Liver (tissue), 9 donors: ENCODE results near the gene UBE2L5. TPM values are rescaled to one million over a fixed set of nuclear protein-coding genes. Genes with fewer than 3 reads are reported as not detected.

Experiments
- DNase-seq: peaks from one replicate; pipeline ENCODE4 v3.0.0-alpha.2; 2017; ENCODE audit warnings: low spot score
- H3K27ac ChIP-seq, 2 donors: one replicate each; pipeline ENCODE4 v1.7.0; 2013; ENCODE audit warnings: inconsistent platforms in 2 of 2, low read length in 2 of 2, control low read depth in 1 of 2, low read depth in 1 of 2, mild to moderate bottlenecking in 1 of 2
- H3K27me3 ChIP-seq, 4 donors: one replicate each; pipeline versions ENCODE4 v1.6.1 to v1.7.0; 2013; ENCODE audit warnings: low read length in 3 of 4, inconsistent platforms in 1 of 4, mild to moderate bottlenecking in 1 of 4, moderate library complexity in 1 of 4; ENCODE audit not compliant: control insufficient read depth in 4 of 4, insufficient read depth in 4 of 4
- H3K36me3 ChIP-seq, 4 donors: one replicate each; pipeline versions ENCODE4 v1.6.1 to v1.7.0; 2013; ENCODE audit warnings: low read length in 3 of 4, mild to moderate bottlenecking in 3 of 4, low read depth in 1 of 4, moderate library complexity in 1 of 4; ENCODE audit not compliant: control insufficient read depth in 4 of 4, insufficient read depth in 3 of 4
- H3K4me1 ChIP-seq, 4 donors: one replicate each; pipeline versions ENCODE4 v1.6.1 to v1.7.0; 2013; ENCODE audit warnings: low read length in 3 of 4, mild to moderate bottlenecking in 3 of 4, moderate library complexity in 1 of 4; ENCODE audit not compliant: control insufficient read depth in 4 of 4, insufficient read depth in 4 of 4
- H3K4me3 ChIP-seq, 3 donors: one replicate each; pipeline versions ENCODE4 v1.6.1 to v1.7.0; 2013; ENCODE audit warnings: low read length in 3 of 3, control low read depth in 1 of 3, low read depth in 1 of 3, mild to moderate bottlenecking in 1 of 3
- H3K9ac ChIP-seq, 2 donors: one replicate each; pipeline ENCODE4 v1.7.0; 2013; ENCODE audit warnings: low read length in 2 of 2, mild to moderate bottlenecking in 2 of 2, moderate library complexity in 2 of 2, control low read depth in 1 of 2, low read depth in 1 of 2
- H3K9me3 ChIP-seq, 4 donors: one replicate each; pipeline versions ENCODE4 v1.6.1 to v1.7.0; 2013; ENCODE audit warnings: low read length in 3 of 4; ENCODE audit not compliant: control insufficient read depth in 4 of 4
- ATF3 ChIP-seq: IDR thresholded peaks from 2 replicates; pipeline ENCODE4 v1.6.1; 2016; ENCODE audit warnings: antibody characterized with exemption
- CTCF ChIP-seq: fragments of 150-350 bp; IDR thresholded peaks from 2 replicates; pipeline ENCODE4 v1.5.1; 2017; ENCODE audit warnings: improper control_type of control experiment, low read depth, low read length; ENCODE audit not compliant: missing input control
- EGR1 ChIP-seq, 2 donors: IDR thresholded peaks; 2 replicates each; pipeline ENCODE4 v1.6.1; 2016 to 2018; ENCODE audit warnings: antibody characterized with exemption in 2 of 2, low read depth in 2 of 2
- FOXA1 ChIP-seq: IDR thresholded peaks from 2 replicates; pipeline ENCODE4 v1.6.1; 2016; ENCODE audit warnings: antibody characterized with exemption
- FOXA2 ChIP-seq: IDR thresholded peaks from 2 replicates; pipeline ENCODE4 v1.6.1; 2016; ENCODE audit warnings: antibody characterized with exemption
- GABPA ChIP-seq, 2 donors: IDR thresholded peaks in 1 of 2; conservative IDR thresholded peaks in 1 of 2; 2 replicates each; pipeline ENCODE4 v1.6.1; 2016; ENCODE audit warnings: antibody characterized with exemption in 2 of 2, mild to moderate bottlenecking in 1 of 2, moderate library complexity in 1 of 2
- HNF4A ChIP-seq, 2 donors: conservative IDR thresholded peaks; 2 replicates each; pipeline ENCODE4 v1.6.1; 2016; ENCODE audit warnings: antibody characterized with exemption in 2 of 2, mild to moderate bottlenecking in 2 of 2
- HNF4G ChIP-seq: IDR thresholded peaks from 2 replicates; pipeline ENCODE4 v1.6.1; 2016; ENCODE audit warnings: antibody characterized with exemption
- JUND ChIP-seq, 2 donors: IDR thresholded peaks; 2 replicates each; pipeline ENCODE4 v1.6.1; 2016; ENCODE audit warnings: antibody characterized with exemption in 2 of 2
- MAX ChIP-seq: IDR thresholded peaks from 2 replicates; pipeline ENCODE4 v1.6.1; 2016; ENCODE audit warnings: antibody characterized with exemption
- NR2F2 ChIP-seq: IDR thresholded peaks from 2 replicates; pipeline ENCODE4 v1.6.1; 2016; ENCODE audit warnings: antibody characterized with exemption
- RAD21 ChIP-seq, 2 donors: IDR thresholded peaks; 2 replicates each; pipeline ENCODE4 v1.6.1; 2016; ENCODE audit warnings: antibody characterized with exemption in 2 of 2, mild to moderate bottlenecking in 2 of 2
- REST ChIP-seq: IDR thresholded peaks from 2 replicates; pipeline ENCODE4 v1.6.1; 2016; ENCODE audit warnings: antibody characterized with exemption, mild to moderate bottlenecking
- RXRA ChIP-seq, 2 donors: IDR thresholded peaks; 2 replicates each; pipeline ENCODE4 v1.6.1; 2017 to 2018; ENCODE audit warnings: antibody characterized with exemption in 2 of 2, mild to moderate bottlenecking in 1 of 2
- SP1 ChIP-seq: IDR thresholded peaks from 2 replicates; pipeline ENCODE4 v1.6.1; 2018; ENCODE audit warnings: antibody characterized with exemption, mild to moderate bottlenecking
- TAF1 ChIP-seq: conservative IDR thresholded peaks from 2 replicates; pipeline ENCODE4 v1.6.1; 2016; ENCODE audit warnings: antibody characterized with exemption, mild to moderate bottlenecking
- YY1 ChIP-seq: IDR thresholded peaks from 2 replicates; pipeline ENCODE4 v1.6.1; 2016; ENCODE audit warnings: antibody characterized with exemption, mild to moderate bottlenecking
- ZBTB33 ChIP-seq: IDR thresholded peaks from 2 replicates; pipeline ENCODE4 v1.6.1; 2016; ENCODE audit warnings: antibody characterized with exemption
- WGBS: extraction: QIAGEN DNeasy Blood & Tissue Kit; methylation state at CpG from one replicate; pipeline ENCODE4 v1.1.7; 2013; 5-methylcytosine and 5-hydroxymethylcytosine counted together
- polyA plus RNA-seq, 2 donors: library from polyadenylated mRNA; stranded (reverse) in 1 of 2; unstranded in 1 of 2; fragments of 200-250 nt in 1 of 2; fragments of >200 nt in 1 of 2; fragmentation: Nextera tagmentation in 1 of 2; extraction: Ambion mirVana in 1 of 2; gene quantifications; one replicate each; pipeline versions ENCODE4 v1.2.1 to v1.2.3, GENCODE V29; 2013 to 2015
- total RNA-seq, 2 donors: library from RNA; depleted of rRNA; stranded (reverse); fragments of >200 nt; gene quantifications; one replicate each; pipeline ENCODE4 v1.2.3, GENCODE V29; 2014
- donor health status: healthy.
- donor health status: healthy.
- donor health status: healthy.
- donor health status: healthy.
- donor health status: healthy.

The UBE2L5 gene
- total and polyA plus RNA-seq, 4 donors, result 0.10 TPM; not detected in 3

- TF ChIP-seq EGR1 (IDR thresholded peaks at IDR 0.05; ENCODE audit: low read depth in 2 of 2), result no peak
- TF ChIP-seq RXRA (IDR thresholded peaks at IDR 0.05), result no peak
- TF ChIP-seq FOXA1, result no peak
- TF ChIP-seq HNF4A (conservative IDR thresholded peaks at IDR 0.05), result no peak
- TF ChIP-seq ZBTB33, result no peak
- TF ChIP-seq SP1, result no peak
- TF ChIP-seq MAX, result no peak
- no peak for DNase-seq
- Histone ChIP-seq H3K9me3 (no peaks in the 10 kb centered on the region), H3K36me3 (peaks cover 0 to 8% (median 2%) of the 10 kb centered on the region in 4 donors), H3K27me3 (no peaks in the 10 kb centered on the region), H3K27ac (no peak overlapping the region), H3K4me3 (no peak overlapping the region), H3K4me1 (peaks cover 3 to 24% (median 19%) of the 10 kb centered on the region in 4 donors), H3K9ac (no peak overlapping the region)
- WGBS, result 66% methylated on average over 4 of the region's 4 CpGs
Observed at GRCh38 chr13:30466841-30467252, 44.6 kb downstream of the UBE2L5 start.

GRCh38 chr13:30473675-30474074 is 51.4 kb downstream of the UBE2L5 start:
- TF ChIP-seq RAD21 (IDR thresholded peaks at IDR 0.05), result no peak
- TF ChIP-seq EGR1 (IDR thresholded peaks at IDR 0.05; ENCODE audit: low read depth in 2 of 2), result no peak
- TF ChIP-seq FOXA1, result no peak
- TF ChIP-seq TAF1, result no peak
- no peak for TF ChIP-seq CTCF
- no peak for TF ChIP-seq HNF4A (conservative IDR thresholded peaks at IDR 0.05)
- TF ChIP-seq NR2F2, result no peak
- no peak for TF ChIP-seq JUND (IDR thresholded peaks at IDR 0.05)
- TF ChIP-seq ZBTB33, result no peak
- no peak for TF ChIP-seq SP1
- TF ChIP-seq FOXA2, result no peak
- TF ChIP-seq MAX, result no peak
- TF ChIP-seq HNF4G, result no peak
- no peak for TF ChIP-seq ATF3
- TF ChIP-seq YY1, result no peak
- no peak for TF ChIP-seq GABPA (IDR thresholded peaks at IDR 0.05 in 1 of 2, conservative IDR thresholded peaks at IDR 0.05 in 1 of 2)
- TF ChIP-seq RXRA (IDR thresholded peaks at IDR 0.05), result no peak
- no peak for TF ChIP-seq REST
- WGBS, result 95% methylated on average over 1 of the region's 1 CpG
- Histone ChIP-seq H3K4me3 (no peak overlapping the region), H3K9ac (no peak overlapping the region), H3K36me3 (no peaks in the 10 kb centered on the region), H3K9me3 (no peaks in the 10 kb centered on the region), H3K4me1 (peaks cover 0 to 2% (median 0%) of the 10 kb centered on the region in 4 donors), H3K27ac (no peak overlapping the region), H3K27me3 (no peaks in the 10 kb centered on the region)
- no peak for DNase-seq
